Uterus (tissue), 4 donors: ENCODE results near the gene GATA2. TPM values are rescaled to one million over a fixed set of nuclear protein-coding genes. Genes with fewer than 3 reads are reported as not detected.

Source experiments
- DNase-seq, 2 donors: peaks; one replicate each; pipeline ENCODE4 v3.0.0-alpha.2; 2019 to 2020
- H3K27ac ChIP-seq, 2 donors: fragments of 200-600 bp; sonication (generic); 1 replicate in 1 of 2; 2 replicates in 1 of 2; pipeline ENCODE4 v1.5.1; 2016 to 2018
- H3K27me3 ChIP-seq, 2 donors: fragments of 200-600 bp; sonication (generic); one replicate each; pipeline ENCODE4 v1.5.1; 2018 to 2019; ENCODE audit warnings: control low read depth in 1 of 2
- H3K36me3 ChIP-seq, 2 donors: fragments of 200-600 bp; sonication (generic); one replicate each; pipeline ENCODE4 v1.5.1; 2019; ENCODE audit warnings: control low read depth in 1 of 2
- H3K4me1 ChIP-seq, 2 donors: fragments of 200-600 bp; sonication (generic); one replicate each; pipeline ENCODE4 v1.5.1; 2018 to 2019; ENCODE audit warnings: control low read depth in 1 of 2
- H3K4me3 ChIP-seq, 2 donors: fragments of 200-600 bp; sonication (generic); 1 replicate in 1 of 2; 2 replicates in 1 of 2; pipeline ENCODE4 v1.5.1; 2018 to 2019; ENCODE audit warnings: mild to moderate bottlenecking in 1 of 2
- H3K9me3 ChIP-seq, 2 donors: fragments of 200-600 bp; sonication (generic); one replicate each; pipeline ENCODE4 v1.5.1; 2019; ENCODE audit warnings: control low read depth in 1 of 2
- CTCF ChIP-seq, 4 experiments: fragments of 200-600 bp in 2 of 4; fragments of 450-650 bp in 2 of 4; sonication (generic) in 2 of 4; IDR thresholded peaks; one replicate each; pipeline ENCODE4 v1.5.1; 2016 to 2019; ENCODE audit warnings: antibody characterized with exemption in 4 of 4, mild to moderate bottlenecking in 2 of 4, moderate library complexity in 1 of 4
- POLR2A ChIP-seq, 2 donors: fragments of 450-650 bp; IDR thresholded peaks; one replicate each; pipeline ENCODE4 v1.6.1; 2016; ENCODE audit warnings: antibody characterized with exemption in 2 of 2, mild to moderate bottlenecking in 1 of 2, moderate library complexity in 1 of 2
- intact Hi-C: fragments of 100-400 bp; cut with DNase I; formaldehyde crosslinking; loops from one replicate; pipeline ENCODE4 v1.15.1; 2023; ENCODE audit warnings: low total_unique reads
- total RNA-seq, 4 donors: library from RNA; depleted of rRNA in 3 of 4; stranded (reverse); fragments of >200 nt in 3 of 4; gene quantifications; one replicate each; pipeline versions ENCODE4 v1.1.0 to v1.2.4, GENCODE V29; 2014 to 2023
- donor health status: DM: yes; HTN: yes; CAD: no.

The GATA2 gene
- total RNA-seq, 4 donors from 2014 or later = 30.9 to 171 (median 52.5) TPM

GRCh38 chr3:128430301-128430700 is 62.7 kb downstream of the GATA2 start:
- Histone ChIP-seq H3K4me1 (peaks cover 4 to 15% of the 10 kb centered on the region in 2 donors), H3K36me3 (no peaks in the 10 kb centered on the region), H3K4me3 (no peak overlapping the region), H3K9me3 (no peaks in the 10 kb centered on the region), H3K27me3 (no peaks in the 10 kb centered on the region), H3K27ac (no peak overlapping the region)
- intact Hi-C loops = no loop called here
- TF ChIP-seq CTCF (IDR thresholded peaks at IDR 0.05) (no peak), POLR2A (IDR thresholded peaks at IDR 0.05) (no peak)
- no peak for DNase-seq

GRCh38 chr3:128429751-128430150 is 63.2 kb downstream of the GATA2 start:
- intact Hi-C loops = loop anchor here (5.0 to 10.0 kb wide), 2 partner anchors 155 to 178 kb away; no protein-coding TSS in a partner anchor
- Histone ChIP-seq H3K4me1 (peaks cover 4 to 15% of the 10 kb centered on the region in 2 donors), H3K27me3 (no peaks in the 10 kb centered on the region), H3K9me3 (no peaks in the 10 kb centered on the region), H3K27ac (no peak overlapping the region), H3K36me3 (no peaks in the 10 kb centered on the region), H3K4me3 (no peak overlapping the region)
- TF ChIP-seq POLR2A (IDR thresholded peaks at IDR 0.05) (no peak), CTCF (IDR thresholded peaks at IDR 0.05) (no peak)
- DNase-seq = no peak

Other genes with a start within 250 kb of the GATA2 start
- gene DNAJB8, start 26.3 kb downstream of the GATA2 start, total RNA-seq = not detected
- 100 to 1,000 TPM; 134 to 307 (median 209) TPM for gene RPN1, start 157.6 kb upstream of the GATA2 start, total RNA-seq
- 100 to 1,000 TPM in 1 of 4 donors, 10 to 100 TPM in 3; 32.8 to 224 (median 70.6) TPM for gene RAB7A, start 233.0 kb upstream of the GATA2 start, total RNA-seq